Globus pallidus (tissue), 1 donor: ENCODE results near the gene MROH2B.

Experiments
- DNase-seq: peaks from one replicate; pipeline ENCODE4 v3.0.0-alpha.2; 2015; ENCODE audit warnings: low spot score

Gene MROH2B

DNA sequence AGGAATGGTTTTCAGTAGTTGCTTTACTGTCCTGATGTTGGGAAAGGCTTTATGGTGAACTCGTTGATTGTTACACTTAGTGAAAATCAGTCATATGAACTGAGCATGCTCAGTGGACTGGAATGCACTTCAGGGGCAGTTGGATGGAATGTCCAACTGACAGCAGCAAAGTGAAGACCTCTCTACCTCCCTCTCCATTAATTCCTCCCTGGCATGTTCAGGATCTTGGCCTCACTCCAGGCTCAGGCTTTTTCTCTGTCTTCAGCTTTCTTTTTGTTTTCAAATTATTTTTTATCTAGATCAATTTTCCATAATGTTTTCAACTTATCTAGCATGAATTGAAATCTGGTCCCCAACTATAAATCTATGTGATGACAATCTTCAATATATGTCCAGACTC lies at the start of gene MROH2B:
Gene MROH2B, minus strand, starts transcription at position 101 of the 400 bp plus-strand sequence. CDS start 490 bp downstream, outside the sequence.
- no peak for DNase-seq

DNA sequence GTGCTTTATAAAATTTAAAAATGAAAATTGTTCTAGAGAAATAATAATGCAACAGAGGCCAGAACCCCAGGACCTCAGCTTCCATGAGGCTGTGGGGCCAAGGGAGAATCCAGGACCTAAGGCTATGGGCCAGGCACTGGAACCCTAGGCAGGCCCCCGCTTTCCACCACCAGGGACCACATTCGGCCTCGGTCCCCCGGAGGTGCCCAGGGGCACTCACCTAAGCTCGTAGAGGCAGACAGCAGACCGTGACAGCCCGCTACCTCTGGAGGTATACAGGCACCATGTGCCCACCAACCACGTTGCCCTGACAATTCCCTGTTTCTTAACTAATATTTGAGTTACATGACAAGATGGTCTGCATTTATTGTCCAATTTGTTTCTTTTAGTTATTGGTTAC lies 49.5 kb upstream of the MROH2B start:
- no peak for DNase-seq

DNA sequence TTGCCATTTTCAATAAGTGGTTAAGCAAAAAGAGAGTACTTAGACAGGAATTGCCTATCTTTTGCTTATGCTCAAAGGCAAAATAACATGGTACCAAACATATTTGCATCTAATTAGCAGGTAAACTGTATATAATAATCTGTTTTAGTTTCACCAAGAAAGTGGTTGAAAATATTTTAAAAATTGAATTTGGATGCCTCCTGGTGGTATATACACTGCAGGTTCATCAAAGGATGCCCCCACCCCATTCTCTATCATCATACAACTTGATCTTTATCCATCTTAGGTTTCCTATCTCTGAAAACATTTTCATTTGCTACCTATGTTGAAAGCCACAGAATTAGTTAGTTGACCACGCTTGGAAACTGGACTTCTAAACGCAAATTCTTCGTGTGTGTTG lies 47.0 kb upstream of the MROH2B start:
- no peak for DNase-seq

DNA sequence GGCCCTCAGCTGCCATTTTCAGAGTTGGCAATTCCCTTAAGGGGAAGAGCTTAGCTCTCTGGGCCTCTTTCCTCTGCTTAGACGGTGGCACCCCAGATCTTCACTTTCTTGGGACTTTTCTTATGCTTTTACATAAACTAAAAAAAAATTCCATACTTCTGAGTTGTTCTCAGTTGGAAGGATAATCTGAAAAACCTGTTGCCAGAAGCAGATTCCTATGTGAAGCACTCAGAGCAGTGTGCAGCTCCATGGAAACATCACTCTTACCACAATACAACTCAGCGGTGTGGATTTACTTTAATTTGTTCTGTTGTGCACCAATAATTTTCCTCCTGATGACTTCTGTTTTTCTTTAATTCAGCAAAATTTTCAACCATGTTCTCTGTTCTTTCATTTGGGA lies 44.1 kb upstream of the MROH2B start:
- no peak for DNase-seq

DNA sequence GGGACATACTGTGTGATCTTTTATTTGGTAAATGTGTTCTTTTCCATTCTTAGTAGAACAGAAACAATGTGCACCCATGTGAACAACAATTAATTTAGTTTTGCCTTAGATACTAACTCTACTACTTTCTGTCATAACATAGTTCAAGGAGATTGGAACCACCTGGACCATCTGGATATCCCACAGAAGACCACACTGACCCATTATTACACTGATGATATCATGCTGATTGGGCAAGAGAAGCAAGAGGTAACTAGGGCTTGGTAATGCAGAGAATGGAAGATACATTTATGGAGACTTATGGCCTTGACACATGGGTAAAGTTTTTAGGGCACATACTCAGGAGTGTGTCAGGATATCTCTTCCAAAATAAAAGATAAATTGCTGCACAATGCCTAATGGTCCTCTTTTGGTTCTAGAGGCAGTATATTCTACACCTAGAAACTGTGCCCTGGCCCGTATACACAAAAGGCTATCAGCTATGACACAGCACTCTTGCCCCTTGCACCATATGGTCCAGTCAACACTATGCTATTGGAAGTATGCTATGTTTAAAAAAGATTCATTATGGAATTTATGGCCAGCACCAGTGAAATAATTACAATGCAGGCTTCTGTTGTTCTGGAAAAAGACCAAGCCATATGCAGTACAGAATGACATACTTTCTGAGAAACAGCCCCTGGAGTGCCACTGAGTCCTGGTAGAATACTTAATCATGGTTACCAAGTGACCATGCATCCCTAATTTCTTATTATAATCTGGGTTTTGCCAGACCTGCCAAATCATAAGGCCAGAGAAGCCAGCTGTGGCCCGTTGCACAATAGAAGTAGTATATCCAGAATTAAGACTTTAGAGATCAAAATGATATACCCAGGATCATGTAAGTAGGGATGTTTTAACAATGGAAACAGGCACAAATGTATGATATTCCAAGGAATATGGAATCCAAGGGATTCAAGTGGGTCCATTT lies 41.6 kb upstream of the MROH2B start:
- DNase-seq = no peak

DNA sequence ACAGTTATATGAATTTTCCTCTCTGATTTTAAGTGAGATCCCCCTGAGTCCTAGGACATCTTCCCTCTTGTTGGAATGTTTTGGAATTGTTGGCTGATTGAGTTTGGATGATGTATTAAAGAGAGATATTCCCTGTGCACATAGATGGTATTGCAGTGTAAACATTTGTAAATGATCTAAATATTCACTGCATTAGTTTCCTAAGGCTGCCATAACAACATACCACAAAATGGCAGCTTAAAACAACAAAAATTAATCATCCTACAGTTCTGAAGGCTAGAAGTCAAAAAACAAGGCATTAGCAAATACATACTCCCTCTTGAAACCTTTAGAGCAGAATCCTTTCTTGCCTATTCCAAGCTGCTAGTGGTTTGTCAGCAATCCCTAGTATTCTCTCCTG lies 38.0 kb upstream of the MROH2B start:
- no peak for DNase-seq

DNA sequence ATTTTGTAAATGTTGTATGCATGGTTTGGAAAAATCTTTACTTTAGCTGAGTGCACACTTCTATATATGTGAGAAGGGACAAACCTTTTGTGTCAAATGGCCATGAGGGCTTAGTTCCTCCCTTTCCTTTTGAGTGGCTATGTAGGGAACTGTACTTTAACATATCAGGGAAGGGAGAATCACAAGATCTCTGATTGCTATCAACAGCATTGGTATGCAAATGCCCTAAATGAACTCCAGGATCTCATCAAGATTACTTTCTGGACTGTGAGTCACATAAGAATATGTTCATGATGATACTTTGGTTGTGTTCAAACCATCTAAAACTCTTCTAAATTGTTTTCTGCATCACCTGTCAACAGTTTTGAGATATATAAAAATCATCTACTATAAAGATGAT lies 31.2 kb upstream of the MROH2B start:
- no peak for DNase-seq

DNA sequence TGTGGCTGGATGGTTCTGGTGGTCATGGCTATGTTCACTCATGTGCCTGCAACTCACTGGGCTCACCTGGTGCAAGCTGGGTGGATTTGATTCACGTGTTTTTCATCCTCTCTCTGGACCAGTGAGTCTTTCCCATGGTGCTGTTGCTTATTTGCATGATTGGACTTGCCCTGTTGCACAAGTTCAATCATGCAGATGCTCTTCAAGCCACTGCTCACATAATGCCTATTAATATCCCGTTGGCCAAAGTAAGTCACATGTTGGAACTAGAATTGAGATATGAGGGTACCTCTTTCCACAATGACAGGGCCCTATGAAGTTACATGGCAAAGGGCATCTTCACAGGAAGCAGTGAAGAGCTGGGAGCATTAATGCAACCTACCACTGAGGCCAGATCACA lies 26.5 kb upstream of the MROH2B start:
- no peak for DNase-seq

DNA sequence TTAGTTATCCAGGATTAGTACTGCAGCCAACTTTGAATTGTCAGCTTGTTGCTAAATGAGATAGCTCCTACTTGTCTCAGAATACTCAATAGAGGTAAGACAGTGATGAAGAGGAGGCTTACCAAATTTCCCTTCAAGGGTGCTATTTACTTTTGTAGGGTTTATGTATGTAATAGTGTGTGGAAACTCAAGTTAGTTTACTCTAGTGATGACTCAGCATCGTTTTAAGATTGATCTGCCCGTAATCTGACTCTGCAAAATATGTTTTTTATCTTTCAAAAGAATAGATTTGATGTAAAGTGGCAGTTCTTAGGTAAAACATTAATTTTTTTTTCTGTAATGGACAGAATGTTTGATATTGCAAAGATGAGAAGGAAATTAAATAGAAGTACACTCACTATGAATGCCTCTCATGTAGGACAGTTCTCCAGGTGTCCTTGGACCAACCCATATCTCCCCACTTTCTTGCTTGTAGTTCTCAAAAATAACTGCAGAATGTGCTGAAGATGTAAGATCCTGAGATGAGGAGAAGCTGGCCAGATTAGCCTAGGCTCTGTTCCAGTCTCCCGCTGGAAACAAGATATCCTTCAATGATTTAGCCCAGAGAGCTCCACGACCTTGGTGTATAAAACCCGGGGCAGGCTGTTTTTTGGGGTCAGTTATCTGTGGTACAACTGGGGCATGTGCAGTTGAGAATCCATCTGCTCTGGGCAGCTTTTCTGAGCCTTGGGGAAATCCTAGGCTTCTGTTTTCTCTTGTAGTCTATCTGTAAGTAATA lies 24.4 kb upstream of the MROH2B start:
- no peak for DNase-seq

DNA sequence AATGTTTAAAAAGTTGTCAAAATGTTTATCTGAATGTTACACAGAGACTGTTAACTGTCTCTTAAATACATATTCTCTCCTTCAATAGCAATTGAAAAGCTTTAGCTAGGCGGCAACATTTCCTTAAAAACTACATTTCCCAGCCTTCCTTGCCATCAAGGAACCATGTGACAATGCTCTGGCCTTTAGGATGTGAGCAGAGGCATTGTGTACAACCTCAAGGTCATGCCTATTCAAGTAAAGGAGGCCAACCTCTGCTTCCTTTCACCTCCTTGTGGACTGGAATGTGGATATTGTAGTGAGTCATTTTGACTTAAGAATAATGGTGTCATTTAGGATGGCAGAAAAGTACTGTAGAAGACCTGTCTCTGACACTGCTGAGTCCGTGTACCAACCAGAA lies 23.7 kb upstream of the MROH2B start:
- no peak for DNase-seq

DNA sequence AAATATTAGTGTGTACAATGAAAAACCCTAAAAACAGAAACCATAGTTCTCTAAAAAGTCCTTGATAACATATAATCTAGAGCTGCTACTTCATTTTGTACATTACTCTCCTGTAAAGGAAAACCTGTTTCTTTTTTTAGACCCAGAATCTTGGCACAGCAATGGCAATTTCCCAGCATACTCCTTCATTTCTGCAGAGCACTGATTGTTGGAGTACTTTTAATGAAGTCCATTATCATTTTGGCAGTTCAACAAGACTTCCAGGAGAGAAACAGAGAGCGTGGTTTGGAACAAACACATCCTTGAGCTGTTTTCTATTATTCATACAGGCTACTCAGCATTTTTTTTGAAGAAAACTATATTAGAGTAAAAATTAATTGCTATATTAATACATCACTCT lies 22.7 kb upstream of the MROH2B start:
- no peak for DNase-seq

DNA sequence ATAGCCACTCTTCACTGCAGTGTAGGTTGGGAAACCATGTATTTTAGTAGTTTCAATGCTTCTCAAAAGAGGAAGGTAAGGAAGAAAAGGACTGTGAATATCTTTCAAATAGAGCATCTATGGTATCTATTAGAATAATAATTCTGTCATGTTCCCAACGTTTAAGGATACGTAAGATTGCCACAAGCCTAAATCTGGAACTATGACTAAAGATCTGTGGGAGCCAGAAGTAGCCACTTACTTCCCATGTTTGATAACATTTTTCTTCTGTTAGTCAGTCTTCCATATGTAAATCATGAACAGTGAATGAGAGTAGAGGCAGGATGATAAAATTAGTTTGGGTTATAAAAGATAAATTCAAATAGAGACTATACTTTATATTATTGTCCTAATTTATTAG lies 16.3 kb upstream of the MROH2B start:
- no peak for DNase-seq

DNA sequence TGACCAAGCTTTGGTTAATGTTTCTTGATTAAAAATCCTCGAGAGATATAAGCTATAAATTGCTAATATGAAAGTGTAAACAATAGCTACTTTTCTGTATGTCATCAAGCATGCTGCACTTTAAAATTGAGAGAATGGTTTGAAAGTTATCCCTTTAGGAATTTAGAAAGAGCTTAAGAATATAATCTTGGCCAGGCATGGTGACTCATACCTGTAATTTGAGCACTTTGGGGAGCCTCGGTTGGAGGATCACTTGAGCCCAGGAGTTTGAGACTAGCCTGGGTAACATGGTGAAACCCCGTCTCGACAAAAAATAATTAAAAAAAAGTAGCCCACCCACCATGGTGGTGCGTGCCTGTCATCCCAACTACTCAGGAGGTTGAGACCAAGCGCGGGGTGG lies 12.2 kb upstream of the MROH2B start:
- DNase-seq = no peak

DNA sequence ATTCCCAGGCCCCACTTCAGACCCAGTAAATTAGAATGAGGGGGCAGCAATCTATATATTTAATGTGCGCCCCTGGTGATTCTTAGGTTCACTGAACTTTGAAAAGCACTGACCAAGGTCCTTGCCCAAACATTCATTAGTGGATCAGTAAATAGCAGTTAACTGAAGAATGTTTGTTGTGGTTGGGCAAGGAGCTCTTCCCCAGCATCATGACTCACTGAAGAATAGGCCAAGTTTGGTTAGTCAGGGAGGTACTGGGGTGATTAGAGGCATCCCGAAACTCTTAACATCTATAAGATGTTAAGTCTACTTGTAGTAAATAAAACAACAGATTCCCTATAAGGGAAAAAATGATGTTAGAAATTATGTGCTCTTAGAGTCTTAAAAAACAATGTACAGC lies 833 bp upstream of the MROH2B start:
- no peak for DNase-seq

DNA sequence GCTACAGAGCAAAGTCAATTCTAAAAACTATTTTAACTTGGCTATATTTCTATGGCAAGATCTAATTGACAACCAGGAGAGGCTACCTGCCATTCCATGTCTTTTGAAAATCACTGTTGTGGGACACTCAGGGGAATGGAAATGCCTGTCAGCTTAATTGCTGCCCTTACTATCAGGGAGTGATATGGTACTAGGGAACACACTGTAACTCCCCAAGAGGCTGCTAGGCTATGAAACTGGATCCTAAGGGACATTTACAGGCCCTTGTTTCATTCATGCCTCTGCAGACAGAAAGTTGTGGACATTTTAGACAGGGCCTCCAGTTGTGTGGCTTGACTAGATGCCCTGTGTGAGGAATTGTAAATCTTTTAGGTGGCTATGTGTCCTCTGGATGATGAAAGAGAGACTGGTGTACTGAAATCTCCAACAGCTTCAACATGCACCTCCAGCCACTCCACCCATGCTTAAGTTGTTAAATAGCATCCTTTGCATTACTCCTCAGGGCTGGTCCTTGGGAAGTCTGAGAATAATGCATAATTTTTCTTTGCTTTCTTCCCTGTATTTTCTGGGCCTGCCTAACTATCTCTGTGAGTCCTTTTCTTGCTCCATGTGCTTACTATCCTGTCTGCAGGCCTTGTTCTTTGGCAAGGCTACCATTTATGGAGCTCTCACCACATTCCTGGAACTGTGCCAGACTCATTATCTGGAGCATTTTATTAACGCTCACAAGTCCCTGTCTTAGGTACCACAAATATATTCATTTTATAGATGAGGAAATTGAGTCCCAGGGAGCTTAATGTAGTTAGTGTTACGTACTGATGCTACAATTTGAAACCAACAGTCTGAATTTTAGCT lies 3.2 kb downstream of the MROH2B start:
- no peak for DNase-seq

DNA sequence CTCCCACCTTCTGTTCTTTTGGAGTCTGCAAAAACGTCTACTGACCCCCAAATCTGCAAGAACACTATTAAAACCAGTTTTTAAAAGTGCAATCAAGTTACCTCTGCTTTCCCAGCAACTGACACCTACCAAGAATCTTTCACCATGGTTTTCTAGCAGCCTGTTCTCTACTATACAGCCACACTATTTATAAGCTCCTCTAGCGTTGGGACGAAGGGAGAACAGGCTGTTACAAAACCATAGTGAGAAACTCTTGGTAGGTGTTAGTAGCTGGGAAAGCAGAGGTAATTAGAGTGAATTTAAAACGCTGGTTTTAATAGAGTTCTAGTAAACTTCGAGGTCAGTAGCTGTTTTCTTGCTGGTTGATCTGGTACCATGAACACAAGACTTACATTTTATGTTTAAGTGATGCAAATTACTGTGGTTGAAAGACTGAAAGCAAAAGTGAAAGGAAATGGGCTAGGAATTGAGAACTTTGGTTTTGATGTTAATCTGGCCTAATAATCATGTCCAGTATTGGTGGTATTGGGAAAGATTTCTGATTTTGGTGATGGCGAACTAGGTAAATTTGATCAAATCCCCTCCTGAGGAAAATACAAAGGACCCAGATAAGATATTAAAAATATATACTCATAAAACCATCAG lies 5.3 kb downstream of the MROH2B start:
- no peak for DNase-seq

DNA sequence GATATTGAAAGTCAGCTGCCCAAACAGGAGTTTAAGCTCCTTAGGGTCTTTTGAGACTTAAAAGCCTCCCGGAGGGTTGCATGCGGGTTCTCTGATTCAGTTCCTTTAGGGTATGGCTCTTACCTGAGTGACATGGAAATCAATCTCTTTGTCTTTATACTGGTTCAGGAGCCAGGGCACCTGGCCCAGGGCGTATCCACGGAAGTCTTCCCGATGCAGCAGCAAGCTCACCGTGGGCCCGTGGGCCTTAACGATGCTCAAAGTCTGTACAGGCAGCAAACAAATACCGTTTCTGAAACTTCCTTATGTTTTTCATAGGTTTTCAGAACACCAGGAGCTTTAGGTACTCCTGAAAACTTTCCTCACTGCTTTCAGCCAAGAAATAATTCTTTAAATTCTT lies 13.2 kb downstream of the MROH2B start:
- DNase-seq = no peak

DNA sequence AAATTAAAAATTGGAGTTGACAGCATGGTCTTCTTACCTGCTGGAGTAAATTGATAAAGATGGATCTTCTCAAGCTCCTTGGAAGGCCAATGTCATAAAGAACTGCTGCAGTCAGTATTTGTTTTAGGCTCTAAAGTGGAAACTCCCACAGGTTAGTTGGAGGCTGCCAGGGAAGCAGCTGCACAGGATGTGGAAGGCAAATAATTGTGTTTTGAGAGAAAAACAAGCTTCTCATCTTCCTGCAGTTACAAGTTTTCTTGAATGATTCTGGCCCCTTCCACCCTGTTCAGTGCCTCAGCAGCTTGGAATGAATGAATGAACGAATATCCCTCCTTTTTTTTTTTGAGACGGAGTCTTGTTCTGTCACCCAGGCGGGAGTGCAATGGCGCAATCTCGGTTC lies 13.9 kb downstream of the MROH2B start:
- DNase-seq = no peak

DNA sequence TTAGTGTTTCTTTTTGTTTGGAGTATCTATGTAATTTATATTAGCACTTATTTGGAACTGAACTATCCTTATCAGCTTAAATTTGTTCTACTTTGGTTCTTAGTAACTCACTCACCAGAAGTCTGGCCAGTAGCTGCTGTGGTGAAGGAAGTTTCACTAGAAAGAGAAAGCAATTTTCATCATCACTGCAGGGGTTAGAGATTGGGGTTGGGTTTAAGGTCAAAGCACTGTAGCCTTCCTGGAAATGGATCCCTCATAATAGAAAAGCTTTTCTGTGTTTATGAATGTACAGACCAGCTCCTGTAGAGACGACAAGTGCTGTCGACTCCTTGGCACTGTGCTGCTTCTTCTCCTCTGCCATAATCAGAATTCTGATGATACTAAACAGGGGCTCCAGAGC lies 22.2 kb downstream of the MROH2B start:
- DNase-seq = no peak

DNA sequence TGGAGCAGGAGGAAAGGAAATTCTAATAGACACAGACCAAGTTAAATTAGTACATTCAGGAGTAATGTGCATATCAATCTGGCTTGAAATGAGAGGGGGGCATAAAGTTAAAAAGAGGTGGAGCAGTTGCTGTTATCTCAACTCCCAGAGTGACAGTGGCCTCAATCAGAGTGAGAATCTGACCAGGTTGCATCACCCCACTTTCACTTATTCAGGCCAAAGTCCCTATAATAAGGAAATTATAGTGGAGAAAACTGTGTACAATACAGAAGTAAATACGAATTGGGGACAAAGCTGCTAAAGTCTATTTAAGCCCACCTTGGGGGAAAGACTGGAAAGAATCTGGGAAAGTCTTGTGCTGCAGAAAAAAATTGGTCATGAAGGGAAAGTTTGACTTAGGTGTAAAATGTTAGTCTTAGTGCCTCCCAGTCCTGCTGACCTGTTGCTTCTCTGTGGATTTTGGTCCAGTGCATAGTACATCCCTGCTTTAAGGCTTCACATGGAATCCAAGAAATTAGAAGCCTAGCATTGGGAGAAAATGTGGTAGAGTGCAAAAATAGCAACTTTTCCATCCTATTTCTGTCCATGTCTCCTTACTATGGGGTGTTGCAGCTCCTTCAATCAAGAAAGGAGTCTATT lies 27.9 kb downstream of the MROH2B start:
- DNase-seq = no peak

DNA sequence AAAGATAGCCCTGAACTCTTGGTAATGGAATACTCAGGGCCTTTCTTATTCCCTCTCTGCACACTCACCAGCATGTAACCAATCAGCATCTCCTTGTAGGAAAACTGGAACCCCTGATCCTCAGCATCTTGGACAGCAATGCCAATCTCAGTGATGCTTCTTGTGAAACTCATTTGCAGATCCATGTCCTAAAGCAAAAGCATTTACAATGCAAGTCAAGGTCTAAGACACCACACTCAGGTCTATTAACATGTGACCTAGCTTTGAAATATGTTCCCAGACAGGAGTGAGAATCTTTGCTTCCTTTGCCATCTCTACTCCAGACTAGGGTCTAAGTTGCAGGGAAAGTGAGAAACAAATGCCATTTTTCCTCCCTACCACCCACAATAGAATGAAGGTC lies 38.2 kb downstream of the MROH2B start:
- DNase-seq = no peak
